ENCODE results near the gene STX10. TPM values are rescaled to one million over a fixed set of nuclear protein-coding genes. Genes with fewer than 3 reads are reported as not detected.

The STX10 gene
- total RNA-seq, 2 experiments from 2014 or later, result 66.8 to 72.4 TPM

DNA sequence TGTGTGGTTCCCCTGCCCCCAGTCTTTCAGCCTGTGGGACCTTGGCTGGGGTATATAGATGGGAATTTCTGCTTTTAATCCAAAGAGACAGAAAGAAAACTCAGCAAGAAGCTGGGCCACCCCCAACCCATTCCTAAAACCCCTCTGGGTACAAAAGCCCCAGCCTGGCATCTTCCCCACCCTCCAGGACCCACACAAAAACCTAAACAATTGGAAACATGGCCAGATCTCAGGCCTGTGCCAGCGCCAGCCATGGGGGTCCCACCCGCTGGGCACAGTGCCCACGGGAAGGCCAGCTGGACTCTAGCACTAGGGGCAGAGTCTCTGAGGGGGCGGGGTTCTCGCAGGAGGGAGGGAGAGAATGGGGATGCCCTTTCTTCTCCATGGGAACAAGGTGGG, 56.1 kb downstream of the STX10 start:
- Mint-ChIP-seq H3K36me3 (ENCODE audit: low read depth) (no peaks in the 10 kb centered on the region), H3K4me1 (ENCODE audit: low read depth) (peaks cover 28% of the 10 kb centered on the region), H3K27ac (no peak overlapping the region), H3K4me3 (no peak overlapping the region), H3K27me3 (peaks cover 30% of the 10 kb centered on the region), H3K9me3 (no peaks in the 10 kb centered on the region)
- DNase-seq, result no peak
- ChIA-PET POLR2A (interaction anchor here (0.9 to 1.3 kb wide), 3 partner anchors 54 to 128 kb away, joined by 3 to 5 read pairs (median 4); no protein-coding TSS in a partner anchor), CTCF (interaction anchor here (0.6 to 7.4 kb wide), 27 partner anchors 9 to 230 kb away, joined by 3 to 116 read pairs (median 5); partner anchors contain the start of gene NACC1)
- ATAC-seq, result no peak
- TF ChIP-seq, protein P1, sequence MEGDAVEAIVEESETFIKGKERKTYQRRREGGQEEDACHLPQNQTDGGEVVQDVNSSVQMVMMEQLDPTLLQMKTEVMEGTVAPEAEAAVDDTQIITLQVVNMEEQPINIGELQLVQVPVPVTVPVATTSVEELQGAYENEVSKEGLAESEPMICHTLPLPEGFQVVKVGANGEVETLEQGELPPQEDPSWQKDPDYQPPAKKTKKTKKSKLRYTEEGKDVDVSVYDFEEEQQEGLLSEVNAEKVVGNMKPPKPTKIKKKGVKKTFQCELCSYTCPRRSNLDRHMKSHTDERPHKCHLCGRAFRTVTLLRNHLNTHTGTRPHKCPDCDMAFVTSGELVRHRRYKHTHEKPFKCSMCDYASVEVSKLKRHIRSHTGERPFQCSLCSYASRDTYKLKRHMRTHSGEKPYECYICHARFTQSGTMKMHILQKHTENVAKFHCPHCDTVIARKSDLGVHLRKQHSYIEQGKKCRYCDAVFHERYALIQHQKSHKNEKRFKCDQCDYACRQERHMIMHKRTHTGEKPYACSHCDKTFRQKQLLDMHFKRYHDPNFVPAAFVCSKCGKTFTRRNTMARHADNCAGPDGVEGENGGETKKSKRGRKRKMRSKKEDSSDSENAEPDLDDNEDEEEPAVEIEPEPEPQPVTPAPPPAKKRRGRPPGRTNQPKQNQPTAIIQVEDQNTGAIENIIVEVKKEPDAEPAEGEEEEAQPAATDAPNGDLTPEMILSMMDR (IDR thresholded peaks at IDR 0.05), result peak; percentile 55
- intact Hi-C loops (cut with micrococcal nuclease), result loop anchor here (2.0 kb wide), 1 partner anchor 111 kb away; no protein-coding TSS in a partner anchor

Other genes with a start within 250 kb of the STX10 start
- 1 to 10 TPM; 3.0 to 4.4 TPM for gene SYCE2, start 231.1 kb downstream of the STX10 start, total RNA-seq
- 100 to 1,000 TPM; 128 to 138 TPM for gene FARSA, start 216.7 kb downstream of the STX10 start, total RNA-seq
- 100 to 1,000 TPM; 535 to 563 TPM for gene CALR, start 211.8 kb downstream of the STX10 start, total RNA-seq
- gene RAD23A, start 204.5 kb downstream of the STX10 start, total RNA-seq, result 100 to 1,000 TPM; 189 to 190 TPM
- 10 to 100 TPM; 32.6 to 36.0 TPM for gene GADD45GIP1, start 193.2 kb downstream of the STX10 start, total RNA-seq
- not detected for gene DAND5, start 180.8 kb downstream of the STX10 start, total RNA-seq
- gene NFIX, start 154.9 kb downstream of the STX10 start, total RNA-seq, result 1 to 10 TPM; 4.7 to 5.0 TPM
- gene LYL1, start 47.5 kb downstream of the STX10 start, total RNA-seq, result 1 to 10 TPM; 3.9 to 4.8 TPM
- 10 to 100 TPM; 85.0 to 95.7 TPM for gene TRMT1, start 33.6 kb downstream of the STX10 start, total RNA-seq
- 10 to 100 TPM; 73.8 to 87.5 TPM for gene NACC1, start 32.1 kb downstream of the STX10 start, total RNA-seq
- gene IER2, start within 50 bp of the STX10 start, total RNA-seq, result 100 to 1,000 TPM; 120 to 122 TPM

Measured in activated CD8-positive, alpha-beta T cell treated with anti-CD3 and anti-CD28 coated beads for 36 hours (primary cell).